Aorta (tissue), 5 donors: ENCODE data around the gene GRK3. TPM values are rescaled to one million over a fixed set of nuclear protein-coding genes. Genes with fewer than 3 reads are reported as not detected.
"Not testable (repeated sequence)": the region's sequence is repeated elsewhere in the genome, so short reads cannot be mapped to it uniquely, and the experiment has no call there.

Source experiments
- ATAC-seq: fragments of 200-7000 bp; cut with Tn5 transposase; one replicate; pipeline ENCODE4 v1.9.1; 2022; ENCODE audit warnings: moderate library complexity; ENCODE audit not compliant: low FRiP score
- DNase-seq, 2 donors: peaks; one replicate each; pipeline ENCODE4 v3.0.0-alpha.2; 2020
- H3K27ac ChIP-seq, 2 donors: one replicate each; pipeline ENCODE4 v1.5.1; 2013; ENCODE audit warnings: low read length in 2 of 2, mild to moderate bottlenecking in 2 of 2, moderate library complexity in 2 of 2, control low read depth in 1 of 2, inconsistent platforms in 1 of 2, low read depth in 1 of 2
- H3K27me3 ChIP-seq, 2 donors: one replicate each; pipeline ENCODE4 v1.6.1; 2013; ENCODE audit warnings: control low read depth in 1 of 2, low read length in 1 of 2, mild to moderate bottlenecking in 1 of 2, moderate library complexity in 1 of 2; ENCODE audit not compliant: insufficient read depth in 2 of 2, control insufficient read depth in 1 of 2
- H3K36me3 ChIP-seq, 2 donors: one replicate each; pipeline ENCODE4 v1.6.1; 2013; ENCODE audit warnings: control low read depth in 1 of 2, low read length in 1 of 2, mild to moderate bottlenecking in 1 of 2; ENCODE audit not compliant: insufficient read depth in 2 of 2, control insufficient read depth in 1 of 2
- H3K4me1 ChIP-seq, 2 donors: one replicate each; pipeline ENCODE4 v1.6.1; 2013; ENCODE audit warnings: low read length in 2 of 2, control low read depth in 1 of 2, mild to moderate bottlenecking in 1 of 2, moderate library complexity in 1 of 2; ENCODE audit not compliant: insufficient read depth in 2 of 2, control insufficient read depth in 1 of 2
- H3K4me3 ChIP-seq, 2 donors: one replicate each; pipeline ENCODE4 v1.5.1; 2013; ENCODE audit warnings: low read length in 2 of 2, control low read depth in 1 of 2, mild to moderate bottlenecking in 1 of 2
- H3K9me3 ChIP-seq: one replicate; pipeline ENCODE4 v1.6.1; 2013; ENCODE audit warnings: mild to moderate bottlenecking, low read length; ENCODE audit not compliant: control insufficient read depth
- WGBS, 2 donors: extraction: QIAGEN DNeasy Blood & Tissue Kit; methylation state at CpG; one replicate each; pipeline ENCODE4 v1.1.7; 2013; 5-methylcytosine and 5-hydroxymethylcytosine counted together
- intact Hi-C, 2 donors: fragments of 100-400 bp; cut with DNase I; formaldehyde crosslinking; loops; one replicate each; pipeline versions ENCODE4 v1.14.2 to v1.15.0; 2022
- polyA plus RNA-seq, 2 donors: library from polyadenylated mRNA; stranded (reverse); fragments of 200-250 nt; gene quantifications; one replicate each; pipeline ENCODE4 v1.2.3, GENCODE V29; 2013
- total RNA-seq, 2 donors: library from RNA; stranded (reverse); fragmentation: NEBNext Ultra II Directional; extraction: Animal tissue kit (Norgen Biotek cat#: 25700); gene quantifications; one replicate each; pipeline ENCODE4 v1.2.1, GENCODE V29; 2021
- donor health status: healthy with polysubstance abuse.
- donor health status: Bipolar disorder and iron deficiency.
- donor health status: DM: no; HTN: no; CAD: no.
- donor health status: DM: no; HTN: no; CAD: no.
- donor health status: DM: yes; HTN: yes; CAD: no.

The GRK3 gene
- total and polyA plus RNA-seq, 4 donors, result 0.23 to 11.4 (median 6.1) TPM

GRCh38 chr22:25531677-25532076, 32.8 kb upstream of the GRK3 start:
- H3K36me3 ChIP-seq, H3K4me3 ChIP-seq, intact Hi-C loops, H3K27me3 ChIP-seq, H3K4me1 ChIP-seq, H3K27ac ChIP-seq, DNase-seq, ATAC-seq, H3K9me3 ChIP-seq: not testable (repeated sequence)
- WGBS, 2 donors, result 64 to 73% methylated on average over 1 to 4 of the region's 4 CpGs

GRCh38 chr22:25534724-25535123, 29.8 kb upstream of the GRK3 start:
- no peaks in the 10 kb centered on the region for H3K36me3 ChIP-seq
- 90 to 92% methylated on average over 3 of the region's 3 CpGs for WGBS, 2 donors
- no peaks in the 10 kb centered on the region for H3K4me1 ChIP-seq
- no peaks in the 10 kb centered on the region for H3K27me3 ChIP-seq
- no peak overlapping the region for H3K4me3 ChIP-seq
- no peak overlapping the region for H3K27ac ChIP-seq
- H3K9me3 ChIP-seq, result no peaks in the 10 kb centered on the region
- intact Hi-C loops, result no loop called here
- no peak for DNase-seq
- ATAC-seq, result no peak

- H3K4me1 ChIP-seq, result no peaks in the 10 kb centered on the region
- H3K27ac ChIP-seq, result no peak overlapping the region
- DNase-seq, result no peak
- no peak for ATAC-seq
- H3K9me3 ChIP-seq, result peaks cover 5% of the 10 kb centered on the region
- 9 to 29% methylated on average over 4 of the region's 4 CpGs for WGBS, 2 donors
- H3K27me3 ChIP-seq, result no peaks in the 10 kb centered on the region
- H3K4me3 ChIP-seq, result no peak overlapping the region
- H3K36me3 ChIP-seq, result no peaks in the 10 kb centered on the region
- intact Hi-C loops, result no loop called here
Observed at GRCh38 chr22:25536589-25536988, 27.9 kb upstream of the GRK3 start.

GRCh38 chr22:25540166-25540907, 24.1 kb upstream of the GRK3 start:
- intact Hi-C loops, result no loop called here
- no peaks in the 10 kb centered on the region for H3K4me1 ChIP-seq
- H3K4me3 ChIP-seq, result no peak overlapping the region
- ATAC-seq (no peak), DNase-seq (no peak)
- no peaks in the 10 kb centered on the region for H3K27me3 ChIP-seq
- 62 to 68% methylated on average over 3 of the region's 3 CpGs for WGBS, 2 donors
- H3K27ac ChIP-seq, result no peak overlapping the region
- no peaks in the 10 kb centered on the region for H3K36me3 ChIP-seq
- peaks cover 5% of the 10 kb centered on the region for H3K9me3 ChIP-seq

GRCh38 chr22:25540908-25541660, 23.4 kb upstream of the GRK3 start:
- intact Hi-C loops, result no loop called here
- ATAC-seq, result no peak
- no peak overlapping the region for H3K27ac ChIP-seq

GRCh38 chr22:25542191-25542590, 22.3 kb upstream of the GRK3 start:
- Histone ChIP-seq H3K9me3 (peaks cover 5% of the 10 kb centered on the region), H3K4me1 (no peaks in the 10 kb centered on the region), H3K4me3 (no peak overlapping the region), H3K36me3 (no peaks in the 10 kb centered on the region), H3K27me3 (no peaks in the 10 kb centered on the region), H3K27ac (no peak overlapping the region)
- WGBS, 2 donors, result 83 to 95% methylated on average over 1 of the region's 1 CpG
- ATAC-seq (no peak), DNase-seq (no peak)
- intact Hi-C loops, result no loop called here

More at GRCh38 chr22:25540908-25541660, 23.4 kb upstream of the GRK3 start:
- Histone ChIP-seq H3K4me3 (no peak overlapping the region), H3K27me3 (no peaks in the 10 kb centered on the region), H3K9me3 (peaks cover 5% of the 10 kb centered on the region), H3K36me3 (no peaks in the 10 kb centered on the region), H3K4me1 (no peaks in the 10 kb centered on the region)
- DNase-seq, result no peak
- WGBS, 2 donors, result 86 to 88% methylated on average over 4 of the region's 4 CpGs

- H3K4me1 ChIP-seq, result no peaks in the 10 kb centered on the region
- no peaks in the 10 kb centered on the region for H3K36me3 ChIP-seq
- ATAC-seq, result no peak
- H3K4me3 ChIP-seq, result no peak overlapping the region
- peaks cover 5% of the 10 kb centered on the region for H3K9me3 ChIP-seq
- WGBS, 2 donors, result 82 to 89% methylated on average over 6 of the region's 6 CpGs
- intact Hi-C loops, result no loop called here
- H3K27ac ChIP-seq, result no peak overlapping the region
- DNase-seq, result no peak
- H3K27me3 ChIP-seq, result no peaks in the 10 kb centered on the region
Observed at GRCh38 chr22:25542720-25543402, 21.6 kb upstream of the GRK3 start.

- no peak overlapping the region for H3K27ac ChIP-seq
- no peaks in the 10 kb centered on the region for H3K27me3 ChIP-seq
- H3K36me3 ChIP-seq, result no peaks in the 10 kb centered on the region
- intact Hi-C loops, result no loop called here
- WGBS, 2 donors, result 50 to 75% methylated on average over 3 of the region's 3 CpGs
- H3K4me1 ChIP-seq, result no peaks in the 10 kb centered on the region
- H3K9me3 ChIP-seq, result peaks cover 5% of the 10 kb centered on the region
- no peak overlapping the region for H3K4me3 ChIP-seq
- DNase-seq (no peak), ATAC-seq (no peak)
Observed at GRCh38 chr22:25545146-25545545, 19.3 kb upstream of the GRK3 start.
